Posterior vena cava (tissue), 2 donors: ENCODE data around the gene TNNI3K. TPM values are rescaled to one million over a fixed set of nuclear protein-coding genes. Genes with fewer than 3 reads are reported as not detected.

ENCODE experiments used
- DNase-seq: peaks from one replicate; pipeline ENCODE4 v3.0.0-alpha.2; 2020; ENCODE audit warnings: low spot score
- intact Hi-C, 2 donors: fragments of 100-400 bp; cut with DNase I; formaldehyde crosslinking; loops; one replicate each; pipeline versions ENCODE4 v1.14.1 to v1.14.2; 2022 to 2023
- total RNA-seq, 2 donors: library from RNA; stranded (reverse); fragmentation: NEBNext Ultra II Directional; extraction: Animal tissue kit (Norgen Biotek cat#: 25700); gene quantifications; one replicate each; pipeline ENCODE4 v1.2.1, GENCODE V29; 2021
- donor health status: DM: yes; HTN: yes; CAD: no.
- donor health status: DM: yes; HTN: yes; CAD: no.

Gene TNNI3K
- total RNA-seq, 2 donors from 2014 or later, result 5.2 to 6.4 TPM

GRCh38 chr1:74423471-74423870 lies 188.3 kb downstream of the TNNI3K start:
- no peak for DNase-seq
- intact Hi-C loops, result no loop called here

GRCh38 chr1:74425676-74426075 lies 190.5 kb downstream of the TNNI3K start:
- intact Hi-C loops, result no loop called here
- DNase-seq, result no peak

DNA sequence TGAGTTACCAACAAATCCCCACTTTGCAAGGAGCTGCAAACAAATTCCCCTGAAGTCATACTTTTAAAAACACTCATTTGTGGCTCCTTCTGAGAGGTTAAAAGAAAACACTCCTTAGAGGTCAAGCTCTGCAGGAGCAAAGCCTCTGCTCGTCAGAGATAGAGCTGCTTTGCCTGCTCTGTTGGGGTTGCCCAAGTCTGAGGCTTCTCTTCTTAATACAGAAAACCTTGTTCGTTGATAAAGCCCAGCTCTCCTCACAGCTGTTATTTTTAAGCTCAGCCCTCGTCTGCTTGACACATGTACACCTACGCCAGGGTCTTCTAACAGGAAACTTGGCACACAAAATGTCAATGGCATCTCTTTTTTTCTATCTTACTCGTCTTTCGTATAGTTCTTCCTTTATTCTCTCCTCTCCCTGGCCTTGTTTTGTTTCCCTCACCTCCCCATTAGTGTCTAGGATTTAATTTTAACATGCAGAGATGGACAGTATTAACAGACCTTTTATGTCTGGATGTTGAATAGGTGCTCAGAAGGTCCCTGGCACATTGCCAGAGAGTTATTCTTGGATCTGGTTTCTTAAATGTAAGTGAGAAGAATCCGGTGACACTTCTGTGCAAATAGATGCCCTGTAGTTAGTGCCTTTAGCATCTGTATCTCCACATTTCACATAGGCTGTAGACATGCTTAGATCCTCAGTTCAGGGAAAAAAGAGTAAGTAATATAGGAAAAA lies 191.2 kb downstream of the TNNI3K start:
- intact Hi-C loops, result no loop called here
- DNase-seq, result no peak

GRCh38 chr1:74427681-74428080 lies 192.5 kb downstream of the TNNI3K start:
- intact Hi-C loops, result loop anchor here in 1 of 2 donors (2.0 kb wide), 1 partner anchor 23 kb away; no protein-coding TSS in a partner anchor

DNA sequence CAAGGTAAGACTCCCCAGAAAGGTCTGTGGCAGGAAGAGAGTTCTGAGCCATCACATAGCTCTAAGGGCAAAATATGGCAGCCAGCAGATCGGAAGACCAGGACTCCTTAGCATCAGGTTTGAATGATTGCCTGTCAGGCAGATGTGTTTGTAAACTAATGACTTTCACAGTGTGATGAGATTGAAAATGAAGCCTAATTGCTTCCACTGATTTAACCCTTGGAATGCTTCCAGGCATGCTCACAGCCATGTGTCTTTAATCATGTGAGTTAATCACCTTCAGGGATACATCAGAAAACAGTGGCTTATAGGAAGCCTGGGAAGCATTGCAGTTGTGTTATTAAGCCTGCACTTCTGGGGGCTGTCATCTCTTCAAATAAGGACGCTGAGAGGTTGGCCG lies 194.4 kb downstream of the TNNI3K start:
- DNase-seq, result no peak
- intact Hi-C loops, result loop anchor here in 1 of 2 donors (2.0 kb wide), 1 partner anchor 21 kb away; no protein-coding TSS in a partner anchor

More at GRCh38 chr1:74427681-74428080, 192.5 kb downstream of the TNNI3K start:
- DNase-seq, result no peak

DNA sequence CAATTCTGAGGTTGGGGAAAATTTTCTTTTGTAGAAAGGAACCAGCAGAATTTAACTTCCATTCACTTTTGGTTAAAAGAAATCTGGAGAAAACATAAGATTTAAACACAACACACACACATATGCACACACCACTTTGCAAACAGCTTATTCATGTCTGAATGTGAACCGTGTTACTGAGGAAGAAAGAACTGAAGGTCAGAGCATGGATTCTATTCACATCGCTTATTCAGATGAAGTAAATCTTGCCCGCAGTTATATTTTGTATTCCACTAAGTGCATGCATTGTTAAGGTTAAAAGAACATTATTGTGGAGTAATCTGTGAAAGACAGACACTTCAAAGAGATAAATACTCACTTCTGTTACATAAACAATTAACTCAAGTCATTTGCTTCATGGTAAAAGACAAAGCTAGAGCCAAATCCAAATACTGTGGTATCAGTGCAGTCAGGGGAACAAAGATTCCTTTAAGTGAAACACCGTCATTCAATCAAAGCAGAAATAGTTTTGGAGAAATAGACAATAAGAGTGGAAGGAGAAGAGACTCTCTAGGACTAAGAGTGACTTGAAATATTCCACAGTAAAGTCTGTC lies 195.3 kb downstream of the TNNI3K start:
- intact Hi-C loops, result loop anchor here in 1 of 2 donors (10.0 kb wide), 1 partner anchor 914 kb away; no protein-coding TSS in a partner anchor
- DNase-seq, result no peak

GRCh38 chr1:74431531-74431930 lies 196.3 kb downstream of the TNNI3K start:
- intact Hi-C loops, result loop anchor here in 1 of 2 donors (10.0 kb wide), 1 partner anchor 913 kb away; no protein-coding TSS in a partner anchor
- no peak for DNase-seq

GRCh38 chr1:74432325-74432724 lies 197.1 kb downstream of the TNNI3K start:
- no peak for DNase-seq
- intact Hi-C loops, result loop anchor here in 1 of 2 donors (10.0 kb wide), 1 partner anchor 912 kb away; no protein-coding TSS in a partner anchor

GRCh38 chr1:74434321-74434720 lies 199.1 kb downstream of the TNNI3K start:
- no peak for DNase-seq
- intact Hi-C loops, result loop anchor here in 1 of 2 donors (10.0 kb wide), 1 partner anchor 910 kb away; no protein-coding TSS in a partner anchor

GRCh38 chr1:74436078-74436477 lies 200.9 kb downstream of the TNNI3K start:
- intact Hi-C loops, result loop anchor here in 1 of 2 donors (10.0 kb wide), 1 partner anchor 909 kb away; no protein-coding TSS in a partner anchor
- no peak for DNase-seq

GRCh38 chr1:74437035-74437434 lies 201.8 kb downstream of the TNNI3K start:
- intact Hi-C loops, result loop anchor here in 1 of 2 donors (10.0 kb wide), 1 partner anchor 908 kb away; no protein-coding TSS in a partner anchor
- no peak for DNase-seq

GRCh38 chr1:74452035-74452434 lies 216.8 kb downstream of the TNNI3K start:
- intact Hi-C loops, result no loop called here
- no peak for DNase-seq

GRCh38 chr1:74453277-74453676 lies 218.1 kb downstream of the TNNI3K start:
- DNase-seq, result no peak
- intact Hi-C loops, result no loop called here

DNA sequence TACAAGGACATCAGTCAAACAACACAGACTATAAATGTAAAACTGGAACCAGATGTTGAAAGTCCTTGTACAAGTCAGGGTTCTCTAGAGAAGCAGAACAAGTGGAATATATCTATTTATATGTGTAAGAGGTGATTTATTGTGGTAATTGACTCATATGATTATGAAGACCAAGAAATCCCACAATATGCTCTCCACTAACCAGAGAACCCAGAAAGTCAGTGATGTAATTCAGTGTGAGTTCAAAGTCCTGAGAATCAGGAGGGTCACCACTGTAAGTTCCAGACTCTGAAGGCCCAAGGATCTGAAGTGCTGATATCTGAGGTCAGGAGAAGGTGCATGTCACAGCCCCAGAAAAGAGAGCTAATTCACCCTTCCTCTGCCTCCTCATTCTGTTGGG lies 220.2 kb downstream of the TNNI3K start:
- intact Hi-C loops, result no loop called here
- DNase-seq, result no peak

DNA sequence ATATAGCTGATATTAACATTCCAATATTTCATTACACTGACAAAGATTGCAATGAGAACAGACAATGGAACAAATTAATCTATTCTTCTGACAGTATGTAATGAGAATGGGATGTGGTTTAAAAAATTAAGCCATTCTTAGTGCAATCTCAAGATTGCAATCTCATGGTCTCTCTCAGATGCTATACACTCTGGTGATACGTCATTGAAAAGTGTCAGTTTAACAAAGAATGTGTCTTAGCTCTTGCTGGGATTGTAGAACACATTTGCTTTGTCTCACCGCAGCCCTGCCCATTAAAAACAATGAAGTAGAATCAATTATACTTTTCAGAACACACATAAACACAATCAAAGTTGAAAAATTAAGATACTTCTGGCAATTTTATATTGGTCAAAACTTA lies 222.1 kb downstream of the TNNI3K start:
- no peak for DNase-seq
- intact Hi-C loops, result no loop called here

DNA sequence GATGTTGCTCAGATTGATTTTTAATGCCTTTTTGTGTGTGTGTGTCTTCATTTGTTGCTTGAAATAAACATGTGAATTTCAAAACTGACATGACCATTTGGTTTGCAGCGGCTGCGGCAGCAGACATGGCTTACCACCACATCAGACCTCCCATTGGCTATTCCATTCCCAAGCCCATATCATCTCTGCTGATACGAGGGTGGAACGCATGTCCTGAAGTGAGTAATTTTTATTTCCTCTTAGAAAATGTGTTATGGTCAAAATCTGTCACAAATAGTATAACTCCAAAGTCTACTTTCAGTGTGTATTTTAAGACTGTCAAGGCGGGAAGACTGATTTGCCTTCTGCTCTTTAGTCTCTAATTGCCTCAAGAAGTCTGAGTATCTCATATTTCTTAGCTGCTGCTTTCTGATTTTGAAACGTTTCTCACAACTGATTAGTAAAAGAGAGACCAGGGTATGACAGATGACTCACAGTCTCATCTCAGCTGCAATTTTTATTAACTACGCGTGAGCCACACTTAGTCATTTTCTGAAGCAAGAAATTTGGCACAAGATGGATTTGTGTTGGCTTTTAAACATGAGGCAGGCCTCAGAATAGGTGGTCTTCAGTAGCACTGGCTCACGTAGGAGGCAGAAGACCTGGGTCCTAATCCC lies 228.3 kb downstream of the TNNI3K start:
- intact Hi-C loops, result loop anchor here in 1 of 2 donors (10.0 kb wide), 1 partner anchor 269 kb away; the partner anchor contains the start of genes FPGT and LRRIQ3
- no peak for DNase-seq

DNA sequence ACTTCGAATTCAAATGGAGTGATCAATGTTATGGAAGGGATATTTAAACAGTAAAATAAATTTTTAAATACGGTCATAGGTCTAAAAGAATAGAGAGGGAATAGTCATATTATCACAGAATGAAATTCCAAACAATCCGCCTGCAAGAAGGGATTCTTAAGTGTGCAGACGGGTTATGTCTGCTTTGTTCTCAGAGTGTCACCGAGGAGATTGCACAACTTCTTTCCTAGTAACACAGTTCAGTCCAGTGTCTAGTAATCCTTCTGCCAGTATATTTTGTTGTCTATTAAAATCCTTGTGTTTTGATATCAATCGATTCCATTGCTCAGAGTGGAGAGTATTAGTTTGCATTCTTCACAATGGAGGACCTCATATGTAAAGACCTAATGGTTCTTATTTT lies 228.8 kb downstream of the TNNI3K start:
- intact Hi-C loops, result loop anchor here in 1 of 2 donors (10.0 kb wide), 1 partner anchor 269 kb away; the partner anchor contains the start of genes FPGT and LRRIQ3
- DNase-seq, result no peak

- DNase-seq, result peak; percentile 73
- intact Hi-C loops, result loop anchor here in 1 of 2 donors (10.0 kb wide), 1 partner anchor 270 kb away; the partner anchor contains the start of genes FPGT and LRRIQ3
These were observed 230.1 kb downstream of the TNNI3K start for GRCh38 chr1:74465193-74465681.

GRCh38 chr1:74467786-74468377 lies 232.7 kb downstream of the TNNI3K start:
- no peak for DNase-seq
- intact Hi-C loops, result loop anchor here in 1 of 2 donors (10.0 kb wide), 1 partner anchor 273 kb away; the partner anchor contains the start of genes FPGT and LRRIQ3
